ENCODE measurements around the gene SPINT2. TPM values are rescaled to one million over a fixed set of nuclear protein-coding genes. Genes with fewer than 3 reads are reported as not detected.

The SPINT2 gene
- total and polyA plus RNA-seq, 2 of the 13 experiments (the other 11 are each of a cell fraction or from before 2014, with no cell fraction given), result 0.31 to 0.77 TPM

- in situ Hi-C loops (cut with HindIII; ENCODE audit: extremely low pct_ligation_motif_present, low pct_unique_long_range_greater_than_20kb), result no loop called here
- H3K27me3 ChIP-seq (ENCODE audit: control insufficient read depth in 1 of 2, insufficient read depth in 2 of 2, low read length in 2 of 2), result peaks cover 4 to 29% of the 10 kb centered on the region in 2 experiments
- H3K4me2 ChIP-seq (ENCODE audit: low read depth, low read length), result peak within 1 kb of the TSS; percentile 97
- CTCF ChIA-PET (ENCODE audit: low intra/inter-chr PET ratio, low total read pairs), result no interaction called here
- DNase-seq (ENCODE audit: low spot score), result peak; percentile 93
- ATAC-seq, result peak; percentile 92
- H3K4me1 ChIP-seq (ENCODE audit: insufficient read depth, low read length), result peaks cover 27% of the 10 kb centered on the region
- H4K20me1 ChIP-seq (ENCODE audit: insufficient read depth, low read length), result no peaks in the 10 kb centered on the region
- WGBS (ENCODE audit: low lambda C conversion rate), result under 1% methylated on average over 50 of the region's 64 CpGs
- H2AFZ ChIP-seq (ENCODE audit: low read length), result peak within 1 kb of the TSS; percentile 36
- H3K36me3 ChIP-seq (replicated peaks in 1 of 2; ENCODE audit: control insufficient read depth in 1 of 2, insufficient read depth in 2 of 2, low read length in 2 of 2), result no peaks in the 10 kb centered on the region
- H3K27ac ChIP-seq (ENCODE audit: extremely low read length, insufficient read depth, low read length), result peak within 1 kb of the TSS; percentile 65
- FAIRE-seq, result peak; percentile 56
- peaks cover 4% of the 10 kb centered on the region for H3K79me2 ChIP-seq (ENCODE audit: insufficient read depth, low read length)
- H3K9me3 ChIP-seq (ENCODE audit: low read length), result no peaks in the 10 kb centered on the region
- no TSS peak for BruUV-seq (replicated peaks)
- H3K4me3 ChIP-seq (replicated peaks in 1 of 3; ENCODE audit: insufficient read depth in 1 of 3, low read depth in 2 of 3, low read length in 3 of 3), result peak within 1 kb of the TSS; percentile 66 to 91 (median 84)
- peak within 1 kb of the TSS; percentile 75 for H3K9ac ChIP-seq (ENCODE audit: insufficient read depth, low read depth, low read length)
- intact Hi-C loops (cut with micrococcal nuclease; ENCODE audit: unreplicated experiment), result no loop called here
- POLR2A ChIA-PET, result no interaction called here
- TF ChIP-seq ZNF781 (CRISPR knock-in tag; IDR thresholded peaks at IDR 0.05; ENCODE audit: borderline replicate concordance, not compliant biosample characterization) (no peak), U2AF2 (IDR thresholded peaks at IDR 0.05; ENCODE audit: low read depth, low read length) (no peak), HCFC1 (IDR thresholded peaks at IDR 0.05; ENCODE audit: low read depth, low read length) (no peak; the same call in 1 of the 2 replicates), RARA (CRISPR knock-in tag; IDR thresholded peaks at IDR 0.05) (no peak), HOXA5 (CRISPR knock-in tag; IDR thresholded peaks at IDR 0.05) (no peak), SRSF4 (IDR thresholded peaks at IDR 0.05; ENCODE audit: low read depth, low read length, poor library complexity, severe bottlenecking) (no peak), ZNF839 (CRISPR knock-in tag; IDR thresholded peaks at IDR 0.05; ENCODE audit: borderline replicate concordance) (no peak), ZFP62 (CRISPR knock-in tag; IDR thresholded peaks at IDR 0.05) (no peak), ZNF282 (IDR thresholded peaks at IDR 0.05; ENCODE audit: partially characterized antibody) (no peak), RNF219 (CRISPR knock-in tag; IDR thresholded peaks at IDR 0.05) (no peak), ZNF33B (CRISPR knock-in tag; IDR thresholded peaks at IDR 0.05) (no peak), HMG20A (CRISPR knock-in tag; IDR thresholded peaks at IDR 0.05; ENCODE audit: borderline replicate concordance) (no peak), HNF4G (IDR thresholded peaks at IDR 0.05; ENCODE audit: borderline replicate concordance, low read depth, low read length) (peak; percentile 5; the same call in 1 of the 2 replicates), HNF4G (CRISPR knock-in tag; IDR thresholded peaks at IDR 0.05; ENCODE audit: borderline replicate concordance, low read depth) (no peak), ATRX (CRISPR knock-in tag; IDR thresholded peaks at IDR 0.05; ENCODE audit: borderline replicate concordance) (no peak), ZNF296 (CRISPR knock-in tag; conservative IDR thresholded peaks at IDR 0.05) (no peak), TSC22D2 (CRISPR knock-in tag; IDR thresholded peaks at IDR 0.05; ENCODE audit: borderline replicate concordance) (no peak), ZNF678 (CRISPR knock-in tag; IDR thresholded peaks at IDR 0.05) (no peak), ZNF143 (CRISPR knock-in tag; IDR thresholded peaks at IDR 0.05) (peak; percentile 73), MYNN (CRISPR knock-in tag; IDR thresholded peaks at IDR 0.05; ENCODE audit: low read depth) (no peak), ZBTB34 (CRISPR knock-in tag; IDR thresholded peaks at IDR 0.05) (no peak), HNRNPH1 (optimal IDR thresholded peaks at IDR 0.05; ENCODE audit: low read depth, low read length) (no peak), KDM5B (CRISPR knock-in tag; IDR thresholded peaks at IDR 0.05; ENCODE audit: borderline replicate concordance) (no peak; the same call in 1 of the 2 replicates)
These were observed 51.5 kb downstream of the SPINT2 start, which contains the start of gene YIF1B for GRCh38 chr19:38315657-38316476. TSS of gene YIF1B (minus strand) at chr19:38315947. CDS start at chr19:38315917, 30 bp downstream.
